ENCODE measurements around the gene OR52K1. TPM values are rescaled to one million over a fixed set of nuclear protein-coding genes. Genes with fewer than 3 reads are reported as not detected.

The OR52K1 gene
- total RNA-seq, 1 experiment from 2014 or later = not detected

DNA sequence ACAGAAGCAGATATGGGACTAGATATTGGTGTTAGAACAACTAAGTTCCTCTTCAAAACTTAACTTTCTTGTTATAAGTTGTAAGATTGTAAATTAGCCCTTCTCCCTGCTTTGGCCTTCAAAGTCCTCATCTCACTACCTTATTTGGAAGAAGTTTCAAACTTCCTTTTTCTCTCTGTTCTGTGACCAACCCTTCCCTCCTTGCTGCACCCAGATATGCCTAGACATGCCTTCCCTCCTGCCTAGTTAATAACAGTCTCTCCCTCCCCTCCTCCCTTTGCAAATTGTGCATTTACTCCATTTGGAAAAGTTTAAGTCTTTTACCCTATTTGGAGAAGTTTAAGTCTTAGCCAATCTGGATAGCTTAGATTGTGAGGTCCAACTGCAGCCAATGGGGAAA is 28.4 kb upstream of the OR52K1 start:
- Histone ChIP-seq H3K36me3 (ENCODE audit: control insufficient read depth in 1 of 2, insufficient read depth in 2 of 2, low read length in 2 of 2) (no peaks in the 10 kb centered on the region), H2AFZ (ENCODE audit: low read depth, low read length, poor library complexity, severe bottlenecking) (no peak overlapping the region), H3K4me2 (ENCODE audit: low read length) (no peak overlapping the region), H3K27me3 (ENCODE audit: insufficient read depth, low read length) (peaks cover 12% of the 10 kb centered on the region; the same call in 1 of the 2 replicates), H3K9me2 (ENCODE audit: insufficient read depth) (no peaks in the 10 kb centered on the region), H3K79me2 (ENCODE audit: insufficient read depth, low read length) (no peaks in the 10 kb centered on the region), H3K9me3 (ENCODE audit: control insufficient read depth in 1 of 2, insufficient read depth in 1 of 2, low read depth in 1 of 2, low read length in 2 of 2) (no peaks in the 10 kb centered on the region), H3K27ac (ENCODE audit: low read depth, low read length) (no peak overlapping the region), H3K4me3 (replicated peaks in 1 of 2; ENCODE audit: low read depth in 1 of 2, low read length in 2 of 2) (no peak overlapping the region), H3K9ac (ENCODE audit: low read length) (no peak overlapping the region), H4K20me1 (ENCODE audit: insufficient read depth) (no peaks in the 10 kb centered on the region), H3K4me1 (ENCODE audit: control insufficient read depth in 1 of 2, insufficient read depth in 2 of 2, low read length in 2 of 2) (no peaks in the 10 kb centered on the region)
- ChIA-PET CTCF (no interaction called here), POLR2A (no interaction called here), RAD21 (ENCODE audit: low non-redundant PET in 1 of 2, low total read pairs in 2 of 2, uncharacterized antibody in 2 of 2, unreplicated experiment in 2 of 2) (no interaction called here)
- ATAC-seq = no peak
- TF ChIP-seq, protein P1, sequence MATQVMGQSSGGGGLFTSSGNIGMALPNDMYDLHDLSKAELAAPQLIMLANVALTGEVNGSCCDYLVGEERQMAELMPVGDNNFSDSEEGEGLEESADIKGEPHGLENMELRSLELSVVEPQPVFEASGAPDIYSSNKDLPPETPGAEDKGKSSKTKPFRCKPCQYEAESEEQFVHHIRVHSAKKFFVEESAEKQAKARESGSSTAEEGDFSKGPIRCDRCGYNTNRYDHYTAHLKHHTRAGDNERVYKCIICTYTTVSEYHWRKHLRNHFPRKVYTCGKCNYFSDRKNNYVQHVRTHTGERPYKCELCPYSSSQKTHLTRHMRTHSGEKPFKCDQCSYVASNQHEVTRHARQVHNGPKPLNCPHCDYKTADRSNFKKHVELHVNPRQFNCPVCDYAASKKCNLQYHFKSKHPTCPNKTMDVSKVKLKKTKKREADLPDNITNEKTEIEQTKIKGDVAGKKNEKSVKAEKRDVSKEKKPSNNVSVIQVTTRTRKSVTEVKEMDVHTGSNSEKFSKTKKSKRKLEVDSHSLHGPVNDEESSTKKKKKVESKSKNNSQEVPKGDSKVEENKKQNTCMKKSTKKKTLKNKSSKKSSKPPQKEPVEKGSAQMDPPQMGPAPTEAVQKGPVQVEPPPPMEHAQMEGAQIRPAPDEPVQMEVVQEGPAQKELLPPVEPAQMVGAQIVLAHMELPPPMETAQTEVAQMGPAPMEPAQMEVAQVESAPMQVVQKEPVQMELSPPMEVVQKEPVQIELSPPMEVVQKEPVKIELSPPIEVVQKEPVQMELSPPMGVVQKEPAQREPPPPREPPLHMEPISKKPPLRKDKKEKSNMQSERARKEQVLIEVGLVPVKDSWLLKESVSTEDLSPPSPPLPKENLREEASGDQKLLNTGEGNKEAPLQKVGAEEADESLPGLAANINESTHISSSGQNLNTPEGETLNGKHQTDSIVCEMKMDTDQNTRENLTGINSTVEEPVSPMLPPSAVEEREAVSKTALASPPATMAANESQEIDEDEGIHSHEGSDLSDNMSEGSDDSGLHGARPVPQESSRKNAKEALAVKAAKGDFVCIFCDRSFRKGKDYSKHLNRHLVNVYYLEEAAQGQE (IDR thresholded peaks at IDR 0.05; ENCODE audit: low read depth) = no peak
- TF ChIP-seq CEBPB (IDR thresholded peaks at IDR 0.05; ENCODE audit: low read depth) (no peak), EZH2phosphoT487 (IDR thresholded peaks at IDR 0.05; ENCODE audit: borderline replicate concordance) (no peak), SRF (IDR thresholded peaks at IDR 0.05; ENCODE audit: low read depth) (no peak), ZNF274 (IDR thresholded peaks at IDR 0.05; ENCODE audit: low read depth, low read length) (no peak), ZFX (IDR thresholded peaks at IDR 0.05) (no peak), POLR2AphosphoS5 (IDR thresholded peaks at IDR 0.05; ENCODE audit: low read depth, low read length) (no peak), CBX3 (IDR thresholded peaks at IDR 0.05; ENCODE audit: low read depth) (no peak), JUND (IDR thresholded peaks at IDR 0.05) (no peak), RAD21 (IDR thresholded peaks at IDR 0.05; ENCODE audit: low read depth) (no peak), POLR2A (IDR thresholded peaks at IDR 0.05; ENCODE audit: borderline replicate concordance, extremely low read depth, insufficient read depth, insufficient read length) (no peak), SIN3A (IDR thresholded peaks at IDR 0.05; ENCODE audit: low read depth) (no peak), EGR1 (IDR thresholded peaks at IDR 0.05; ENCODE audit: low read depth) (no peak), SP1 (IDR thresholded peaks at IDR 0.05; ENCODE audit: low read depth) (no peak), TCF7L2 (IDR thresholded peaks at IDR 0.05; ENCODE audit: borderline replicate concordance, extremely low read depth, insufficient read depth, insufficient read length) (no peak), ELF1 (IDR thresholded peaks at IDR 0.05; ENCODE audit: borderline replicate concordance, low read depth) (no peak)
- TF ChIP-seq, protein P2, sequence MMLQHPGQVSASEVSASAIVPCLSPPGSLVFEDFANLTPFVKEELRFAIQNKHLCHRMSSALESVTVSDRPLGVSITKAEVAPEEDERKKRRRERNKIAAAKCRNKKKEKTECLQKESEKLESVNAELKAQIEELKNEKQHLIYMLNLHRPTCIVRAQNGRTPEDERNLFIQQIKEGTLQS (IDR thresholded peaks at IDR 0.05) = no peak
- TF ChIP-seq, protein P3, sequence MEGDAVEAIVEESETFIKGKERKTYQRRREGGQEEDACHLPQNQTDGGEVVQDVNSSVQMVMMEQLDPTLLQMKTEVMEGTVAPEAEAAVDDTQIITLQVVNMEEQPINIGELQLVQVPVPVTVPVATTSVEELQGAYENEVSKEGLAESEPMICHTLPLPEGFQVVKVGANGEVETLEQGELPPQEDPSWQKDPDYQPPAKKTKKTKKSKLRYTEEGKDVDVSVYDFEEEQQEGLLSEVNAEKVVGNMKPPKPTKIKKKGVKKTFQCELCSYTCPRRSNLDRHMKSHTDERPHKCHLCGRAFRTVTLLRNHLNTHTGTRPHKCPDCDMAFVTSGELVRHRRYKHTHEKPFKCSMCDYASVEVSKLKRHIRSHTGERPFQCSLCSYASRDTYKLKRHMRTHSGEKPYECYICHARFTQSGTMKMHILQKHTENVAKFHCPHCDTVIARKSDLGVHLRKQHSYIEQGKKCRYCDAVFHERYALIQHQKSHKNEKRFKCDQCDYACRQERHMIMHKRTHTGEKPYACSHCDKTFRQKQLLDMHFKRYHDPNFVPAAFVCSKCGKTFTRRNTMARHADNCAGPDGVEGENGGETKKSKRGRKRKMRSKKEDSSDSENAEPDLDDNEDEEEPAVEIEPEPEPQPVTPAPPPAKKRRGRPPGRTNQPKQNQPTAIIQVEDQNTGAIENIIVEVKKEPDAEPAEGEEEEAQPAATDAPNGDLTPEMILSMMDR (IDR thresholded peaks at IDR 0.05 in 2 of 3, conservative IDR thresholded peaks at IDR 0.05 in 1 of 3; ENCODE audit: borderline replicate concordance in 1 of 3, insufficient read depth in 1 of 3, low read depth in 2 of 3, low read length in 2 of 3) = no peak
- TF ChIP-seq, protein P4, sequence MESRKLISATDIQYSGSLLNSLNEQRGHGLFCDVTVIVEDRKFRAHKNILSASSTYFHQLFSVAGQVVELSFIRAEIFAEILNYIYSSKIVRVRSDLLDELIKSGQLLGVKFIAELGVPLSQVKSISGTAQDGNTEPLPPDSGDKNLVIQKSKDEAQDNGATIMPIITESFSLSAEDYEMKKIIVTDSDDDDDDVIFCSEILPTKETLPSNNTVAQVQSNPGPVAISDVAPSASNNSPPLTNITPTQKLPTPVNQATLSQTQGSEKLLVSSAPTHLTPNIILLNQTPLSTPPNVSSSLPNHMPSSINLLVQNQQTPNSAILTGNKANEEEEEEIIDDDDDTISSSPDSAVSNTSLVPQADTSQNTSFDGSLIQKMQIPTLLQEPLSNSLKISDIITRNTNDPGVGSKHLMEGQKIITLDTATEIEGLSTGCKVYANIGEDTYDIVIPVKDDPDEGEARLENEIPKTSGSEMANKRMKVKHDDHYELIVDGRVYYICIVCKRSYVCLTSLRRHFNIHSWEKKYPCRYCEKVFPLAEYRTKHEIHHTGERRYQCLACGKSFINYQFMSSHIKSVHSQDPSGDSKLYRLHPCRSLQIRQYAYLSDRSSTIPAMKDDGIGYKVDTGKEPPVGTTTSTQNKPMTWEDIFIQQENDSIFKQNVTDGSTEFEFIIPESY (IDR thresholded peaks at IDR 0.05; ENCODE audit: extremely low read depth, insufficient replicate concordance, low read length) = no peak
- intact Hi-C loops (cut with micrococcal nuclease) = no loop called here
- BruUV-seq (replicated peaks) = no TSS peak
- DNase-seq (ENCODE audit: low read depth, low spot score) = no peak

Data from HCT116 (cell line).